ENCODE data around the gene HS3ST3A1.

Gene HS3ST3A1

GRCh38 chr17:13491916-13492736 is 109.6 kb downstream of the HS3ST3A1 start:
- no peak for DNase-seq (ENCODE audit: low read depth in 2 of 2)

- no peak for DNase-seq (ENCODE audit: low read depth in 2 of 2)
Measured at GRCh38 chr17:13491491-13491890, 110.2 kb downstream of the HS3ST3A1 start.

GRCh38 chr17:13490906-13491482 is 110.7 kb downstream of the HS3ST3A1 start:
- DNase-seq (ENCODE audit: low read depth in 2 of 2), result no peak

- DNase-seq (ENCODE audit: low read depth in 2 of 2), result no peak
Measured at GRCh38 chr17:13490427-13490826, 111.3 kb downstream of the HS3ST3A1 start.

- DNase-seq (ENCODE audit: low read depth in 2 of 2), result no peak
Measured at GRCh38 chr17:13485327-13485726, 116.4 kb downstream of the HS3ST3A1 start.

GRCh38 chr17:13484020-13484419 is 117.7 kb downstream of the HS3ST3A1 start:
- no peak for DNase-seq (ENCODE audit: low read depth in 2 of 2)

GRCh38 chr17:13480877-13481276 is 120.9 kb downstream of the HS3ST3A1 start:
- DNase-seq (ENCODE audit: low read depth in 2 of 2), result no peak

GRCh38 chr17:13478326-13478830 is 123.4 kb downstream of the HS3ST3A1 start:
- DNase-seq (ENCODE audit: low read depth in 2 of 2), result no peak

- no peak for DNase-seq (ENCODE audit: low read depth in 2 of 2)
Measured at GRCh38 chr17:13477180-13477611, 124.5 kb downstream of the HS3ST3A1 start.

GRCh38 chr17:13476720-13477119 is 125.0 kb downstream of the HS3ST3A1 start:
- no peak for DNase-seq (ENCODE audit: low read depth in 2 of 2)

GRCh38 chr17:13475574-13476223 is 126.0 kb downstream of the HS3ST3A1 start:
- DNase-seq (ENCODE audit: low read depth in 2 of 2), result no peak

- DNase-seq (ENCODE audit: low read depth in 2 of 2), result no peak
Measured at GRCh38 chr17:13474073-13474800, 127.5 kb downstream of the HS3ST3A1 start.

GRCh38 chr17:13465678-13466077 is 136.1 kb downstream of the HS3ST3A1 start:
- DNase-seq (ENCODE audit: low read depth in 2 of 2), result no peak

- DNase-seq (ENCODE audit: low read depth in 2 of 2), result no peak
Measured at GRCh38 chr17:13462673-13463124, 139.0 kb downstream of the HS3ST3A1 start.

- DNase-seq (ENCODE audit: low read depth in 2 of 2), result no peak
Measured at GRCh38 chr17:13462146-13462545, 139.6 kb downstream of the HS3ST3A1 start.

GRCh38 chr17:13460261-13461000 is 141.3 kb downstream of the HS3ST3A1 start:
- no peak for DNase-seq (ENCODE audit: low read depth in 2 of 2)

- DNase-seq (ENCODE audit: low read depth in 2 of 2), result no peak
Measured at GRCh38 chr17:13457783-13458182, 143.9 kb downstream of the HS3ST3A1 start.

Data from stimulated activated CD4-positive, alpha-beta T cell treated with anti-CD3 and anti-CD28 coated beads, Interleukin-1b, Interleukin-23, amount 100 ng/mL, for 1 hour (primary cell).